GM12873 (cell line): Measurements from ENCODE around the gene ARHGEF39.

Experiments
- TF ChIP-seq, protein P1 (sequence below): IDR thresholded peaks from 2 replicates; pipeline ENCODE4 v1.5.1; 2012; ENCODE audit warnings: low read depth, mild to moderate bottlenecking, moderate library complexity, low read length, control low read depth; ENCODE audit not compliant: insufficient read depth; ENCODE audit errors: missing control alignments

ARHGEF39 gene

GRCh38 chr9:35628389-35628991, 36.5 kb downstream of the ARHGEF39 start:
- TF ChIP-seq, protein P1, sequence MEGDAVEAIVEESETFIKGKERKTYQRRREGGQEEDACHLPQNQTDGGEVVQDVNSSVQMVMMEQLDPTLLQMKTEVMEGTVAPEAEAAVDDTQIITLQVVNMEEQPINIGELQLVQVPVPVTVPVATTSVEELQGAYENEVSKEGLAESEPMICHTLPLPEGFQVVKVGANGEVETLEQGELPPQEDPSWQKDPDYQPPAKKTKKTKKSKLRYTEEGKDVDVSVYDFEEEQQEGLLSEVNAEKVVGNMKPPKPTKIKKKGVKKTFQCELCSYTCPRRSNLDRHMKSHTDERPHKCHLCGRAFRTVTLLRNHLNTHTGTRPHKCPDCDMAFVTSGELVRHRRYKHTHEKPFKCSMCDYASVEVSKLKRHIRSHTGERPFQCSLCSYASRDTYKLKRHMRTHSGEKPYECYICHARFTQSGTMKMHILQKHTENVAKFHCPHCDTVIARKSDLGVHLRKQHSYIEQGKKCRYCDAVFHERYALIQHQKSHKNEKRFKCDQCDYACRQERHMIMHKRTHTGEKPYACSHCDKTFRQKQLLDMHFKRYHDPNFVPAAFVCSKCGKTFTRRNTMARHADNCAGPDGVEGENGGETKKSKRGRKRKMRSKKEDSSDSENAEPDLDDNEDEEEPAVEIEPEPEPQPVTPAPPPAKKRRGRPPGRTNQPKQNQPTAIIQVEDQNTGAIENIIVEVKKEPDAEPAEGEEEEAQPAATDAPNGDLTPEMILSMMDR, result no peak

- TF ChIP-seq, protein P1, result no peak
Measured at GRCh38 chr9:35627575-35627974, 37.4 kb downstream of the ARHGEF39 start.

DNA sequence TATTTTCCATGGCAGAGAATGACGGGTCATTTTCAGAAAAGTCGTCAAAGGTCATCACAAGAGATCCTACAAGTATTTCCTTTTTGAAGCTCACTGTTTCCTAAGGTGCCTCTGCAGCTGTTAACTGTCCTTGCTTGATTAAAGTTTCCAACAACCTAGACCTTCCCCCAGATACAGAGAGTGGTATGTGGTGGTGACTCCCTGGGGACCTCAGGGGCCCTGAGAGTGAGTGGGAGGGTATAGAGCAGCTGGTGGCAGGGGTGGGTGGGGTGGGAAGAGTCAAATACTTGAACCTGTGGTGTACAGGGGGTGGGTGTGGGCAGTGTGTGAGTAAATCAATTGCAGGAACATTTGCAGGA, 45.2 kb downstream of the ARHGEF39 start:
- TF ChIP-seq, protein P1, result no peak

GRCh38 chr9:35618854-35619799, 45.9 kb downstream of the ARHGEF39 start:
- TF ChIP-seq, protein P1, result no peak

DNA sequence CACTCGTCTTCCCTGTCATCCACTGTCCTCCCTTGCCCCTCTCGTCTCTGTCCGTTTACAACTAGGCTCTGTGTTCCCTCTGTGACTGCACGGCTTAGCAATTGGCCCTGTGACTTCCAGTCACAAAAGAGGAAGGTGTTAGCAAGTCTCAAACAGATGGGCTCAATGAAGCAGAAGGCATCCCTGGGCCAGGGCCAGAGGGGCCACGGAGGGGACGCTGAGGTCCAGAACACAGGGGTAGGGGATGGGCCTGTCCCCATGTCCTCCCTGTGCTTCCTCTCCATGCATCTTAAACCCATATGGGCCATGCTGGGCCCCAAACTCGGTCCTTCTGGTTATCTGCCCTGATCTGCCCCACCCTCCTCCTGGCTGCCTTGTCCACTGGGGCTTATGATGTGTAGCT, 46.7 kb downstream of the ARHGEF39 start, which contains the start of gene CD72:
Gene CD72, minus strand, starts transcription at position 89 of the 403 bp plus-strand sequence. CDS start 110 bp downstream, outside the sequence.
- TF ChIP-seq, protein P1, result no peak

DNA sequence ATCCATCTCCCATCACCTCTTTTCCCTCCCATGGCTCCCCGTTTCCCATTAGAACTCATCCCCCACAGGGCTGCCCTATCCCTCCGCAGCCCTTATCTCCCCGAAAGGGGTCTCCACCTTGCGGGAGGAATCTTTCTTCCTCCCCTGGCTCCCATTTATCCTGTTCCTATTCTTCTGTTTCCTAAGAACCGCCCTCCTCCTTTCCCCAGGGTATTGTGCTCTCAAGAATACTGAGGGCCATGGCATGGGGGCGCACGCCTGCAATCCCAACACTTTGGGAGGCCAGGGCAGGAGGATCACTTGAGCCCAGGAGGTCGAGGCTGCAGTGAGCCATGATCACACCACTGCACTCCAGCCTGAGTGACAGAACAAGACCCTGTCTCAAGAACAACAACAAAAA, 47.4 kb downstream of the ARHGEF39 start:
- TF ChIP-seq, protein P1, result no peak

DNA sequence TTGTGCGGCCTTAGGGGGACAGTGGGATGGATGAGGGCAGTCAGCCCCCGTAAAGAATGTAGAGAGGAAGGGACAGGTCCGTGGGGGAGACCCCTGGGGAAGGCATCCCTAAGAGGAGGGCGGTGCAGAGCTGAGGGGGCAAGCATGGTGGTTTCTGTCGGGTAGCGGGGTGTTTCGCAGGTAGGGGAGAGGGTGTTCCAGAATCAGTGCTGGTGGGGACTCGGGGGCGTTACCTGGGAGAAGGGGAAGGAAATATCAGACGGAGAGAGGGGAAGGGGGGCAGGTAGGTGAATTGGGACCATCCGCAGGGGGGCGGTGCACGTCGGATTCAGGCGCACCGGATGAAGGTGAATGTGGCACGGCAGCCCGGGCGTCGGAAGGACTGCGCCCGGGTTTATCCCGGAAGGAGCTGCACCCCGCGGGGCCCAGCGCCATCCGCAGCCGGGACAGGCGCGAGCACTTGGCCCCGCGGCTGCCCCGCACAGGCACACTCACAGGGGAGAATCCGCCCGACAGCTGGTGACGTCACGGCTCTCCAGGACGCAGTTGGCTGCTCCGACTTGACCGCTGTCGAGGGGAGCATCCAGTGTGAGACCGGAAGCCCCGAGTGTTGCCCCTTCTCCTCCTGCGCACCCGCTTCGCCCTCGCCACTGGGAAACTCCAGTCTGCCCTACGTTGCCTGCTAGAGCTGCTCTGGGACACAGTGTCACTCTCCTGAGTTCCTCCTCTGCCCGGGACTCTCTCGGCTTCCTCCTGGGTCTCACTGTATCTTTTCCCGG, 48.1 kb downstream of the ARHGEF39 start:
- TF ChIP-seq, protein P1, result peak; percentile 48
